Fibroblast of skin of right biceps (primary cell): ENCODE results near the gene FAM78B.

Source experiments
- DNase-seq: peaks from one replicate; pipeline ENCODE4 v3.0.0-alpha.2; 2013

Gene FAM78B, protein sequence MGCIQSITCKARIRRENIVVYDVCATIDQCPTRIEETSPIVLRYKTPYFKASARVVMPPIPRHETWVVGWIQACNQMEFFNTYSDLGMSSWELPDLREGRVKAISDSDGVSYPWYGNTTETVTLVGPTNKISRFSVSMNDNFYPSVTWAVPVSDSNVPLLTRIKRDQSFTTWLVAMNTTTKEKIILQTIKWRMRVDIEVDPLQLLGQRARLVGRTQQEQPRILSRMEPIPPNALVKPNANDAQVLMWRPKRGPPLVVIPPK

GRCh38 chr1:166166698-166167571 lies at the start of gene FAM78B:
Gene FAM78B, minus strand, starts transcription at chr1:166167001. Its CDS starts 753 bp downstream, at chr1:166166248.
- DNase-seq = peak; percentile 79

- no peak for DNase-seq
These were observed 35.7 kb upstream of the FAM78B start for GRCh38 chr1:166202546-166202945.

- DNase-seq = no peak
These were observed 33.9 kb upstream of the FAM78B start for GRCh38 chr1:166200743-166201142.

GRCh38 chr1:166197597-166197996 lies 30.8 kb upstream of the FAM78B start:
- DNase-seq = no peak

DNA sequence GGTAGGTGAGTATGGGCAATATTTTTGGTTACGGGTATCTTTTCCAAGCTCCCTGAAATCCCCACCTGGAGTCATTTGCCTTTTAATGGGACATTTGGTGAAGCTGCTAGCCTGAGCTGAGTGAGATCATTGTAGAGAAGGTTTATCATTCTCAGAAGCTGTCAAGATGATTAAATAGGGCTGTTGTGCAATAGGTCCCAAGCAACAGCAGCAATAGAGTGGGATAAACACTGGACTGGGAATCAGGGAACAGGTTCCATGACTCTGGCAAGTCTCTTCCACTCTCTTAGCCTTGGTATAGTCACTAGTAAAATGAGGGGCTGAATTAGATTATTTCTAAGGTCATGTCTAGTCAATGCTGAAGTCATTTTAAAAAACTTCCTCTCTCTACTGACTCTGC lies 30.3 kb upstream of the FAM78B start:
- no peak for DNase-seq

GRCh38 chr1:166193057-166193698 lies 26.4 kb upstream of the FAM78B start:
- DNase-seq = no peak

DNA sequence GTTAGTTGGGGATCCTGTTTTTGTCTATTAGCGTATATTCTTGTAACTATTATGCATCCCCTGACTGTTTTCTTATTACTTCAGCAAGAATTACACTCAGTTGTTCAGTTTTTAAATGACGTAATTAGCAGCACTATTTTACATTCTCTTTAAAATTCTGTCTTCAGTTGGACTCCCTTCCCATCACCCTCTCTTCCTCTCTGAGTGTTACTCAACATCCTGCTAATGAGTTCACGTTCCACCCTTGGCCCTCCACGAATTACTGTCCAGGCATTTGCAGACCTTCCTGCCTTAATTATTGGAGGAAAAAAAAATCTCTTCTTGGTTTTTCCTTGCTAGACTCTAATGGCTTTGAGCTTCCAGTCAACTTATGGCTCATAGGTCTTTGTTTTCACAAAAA lies 23.6 kb upstream of the FAM78B start:
- no peak for DNase-seq

DNA sequence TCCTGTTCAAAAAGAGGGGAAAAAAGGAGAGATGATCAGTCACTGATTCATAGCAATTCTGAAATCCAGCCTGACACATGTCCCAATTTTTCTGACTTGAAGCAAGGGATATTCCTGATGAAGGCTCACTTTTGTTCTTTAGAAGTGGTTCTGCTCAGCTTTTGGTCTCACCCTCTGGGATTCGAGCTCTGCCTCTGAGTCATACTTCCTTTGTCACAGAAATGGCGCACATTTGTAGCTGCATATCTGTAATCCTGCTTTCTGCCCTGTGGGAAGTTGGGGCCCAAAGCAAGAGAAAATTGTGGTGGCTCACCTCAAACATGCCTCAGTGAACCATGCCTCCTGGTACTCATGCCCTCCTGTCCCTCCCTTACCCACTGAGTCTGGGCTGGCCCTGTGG lies 22.3 kb upstream of the FAM78B start:
- no peak for DNase-seq

GRCh38 chr1:166185526-166185925 lies 18.7 kb upstream of the FAM78B start:
- DNase-seq = no peak

GRCh38 chr1:166184897-166185296 lies 18.1 kb upstream of the FAM78B start:
- peak; percentile 65 for DNase-seq

- DNase-seq = no peak
These were observed 17.2 kb upstream of the FAM78B start for GRCh38 chr1:166184012-166184411.

DNA sequence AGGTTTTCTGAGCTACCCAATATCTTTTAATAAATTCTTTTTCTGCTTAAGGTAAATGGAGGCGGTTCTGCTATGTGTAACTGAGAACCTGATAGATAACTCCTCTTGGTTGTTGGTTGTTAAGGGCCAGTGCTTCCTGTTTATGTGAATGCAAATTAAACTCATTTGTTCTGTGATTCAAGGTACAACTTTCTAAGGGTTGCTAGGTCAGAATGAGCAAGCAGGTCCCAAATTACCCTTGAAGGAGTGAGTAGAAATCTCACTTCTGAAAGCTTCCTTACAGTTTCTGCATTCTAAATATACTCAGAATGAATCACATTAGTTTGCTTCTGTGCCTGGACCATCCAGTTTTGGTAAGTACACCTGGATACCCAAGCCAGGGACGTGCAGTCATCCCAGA lies 15.5 kb upstream of the FAM78B start:
- DNase-seq = no peak

GRCh38 chr1:166176416-166176815 lies 9.6 kb upstream of the FAM78B start:
- DNase-seq = no peak

GRCh38 chr1:166175032-166175431 lies 8.2 kb upstream of the FAM78B start:
- no peak for DNase-seq

- DNase-seq = no peak
These were observed 7.3 kb upstream of the FAM78B start for GRCh38 chr1:166174108-166174507.

DNA sequence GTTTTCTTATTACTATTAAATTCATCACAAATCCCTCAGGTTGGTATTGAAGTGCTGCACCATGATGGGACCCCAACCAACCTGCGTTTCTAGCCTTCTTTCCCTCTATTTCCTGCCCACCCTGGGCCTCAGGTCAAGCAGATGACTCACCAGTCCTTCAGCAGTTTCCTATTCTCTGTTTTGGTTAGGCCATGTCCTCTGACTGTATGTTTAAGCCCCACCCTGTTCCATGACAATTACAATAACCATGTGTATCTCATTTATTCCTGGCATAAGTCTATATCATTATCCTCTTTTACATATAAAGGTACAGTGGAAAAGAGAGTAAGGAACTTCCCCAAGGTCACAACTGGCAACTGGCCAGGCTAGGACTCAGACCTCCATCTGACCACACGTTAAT lies 5.3 kb upstream of the FAM78B start:
- DNase-seq = no peak

- no peak for DNase-seq
These were observed 3.9 kb upstream of the FAM78B start for GRCh38 chr1:166170726-166171125.

- DNase-seq = no peak
These were observed 3.3 kb upstream of the FAM78B start for GRCh38 chr1:166170075-166170474.

- no peak for DNase-seq
These were observed 2.4 kb upstream of the FAM78B start for GRCh38 chr1:166169182-166169581.

DNA sequence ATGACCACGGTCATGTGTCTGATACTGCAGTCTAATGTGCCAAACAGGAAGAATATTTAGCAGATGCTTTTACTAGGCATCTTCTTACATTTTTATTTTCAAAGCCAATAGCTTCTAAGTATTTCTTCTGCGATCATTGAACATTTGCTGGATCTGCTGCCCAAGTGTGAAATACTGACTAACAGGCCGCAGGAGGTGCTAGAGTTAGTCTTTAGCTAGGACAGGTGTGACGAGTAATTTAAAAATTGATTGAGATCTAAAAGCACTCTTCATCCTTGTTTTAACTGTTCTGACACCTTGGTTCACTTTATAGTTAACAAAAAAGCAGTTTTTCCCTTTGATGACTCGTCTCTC lies 748 bp upstream of the FAM78B start:
- DNase-seq = no peak

GRCh38 chr1:166166329-166166697 lies 488 bp downstream of the FAM78B start:
- no peak for DNase-seq

GRCh38 chr1:166165661-166166328 lies 1.0 kb downstream of the FAM78B start:
- no peak for DNase-seq

GRCh38 chr1:166164995-166165660 lies 1.7 kb downstream of the FAM78B start:
- DNase-seq = peak; percentile 54
